ENCODE results near the gene ADAD1.

The ADAD1 gene

DNA sequence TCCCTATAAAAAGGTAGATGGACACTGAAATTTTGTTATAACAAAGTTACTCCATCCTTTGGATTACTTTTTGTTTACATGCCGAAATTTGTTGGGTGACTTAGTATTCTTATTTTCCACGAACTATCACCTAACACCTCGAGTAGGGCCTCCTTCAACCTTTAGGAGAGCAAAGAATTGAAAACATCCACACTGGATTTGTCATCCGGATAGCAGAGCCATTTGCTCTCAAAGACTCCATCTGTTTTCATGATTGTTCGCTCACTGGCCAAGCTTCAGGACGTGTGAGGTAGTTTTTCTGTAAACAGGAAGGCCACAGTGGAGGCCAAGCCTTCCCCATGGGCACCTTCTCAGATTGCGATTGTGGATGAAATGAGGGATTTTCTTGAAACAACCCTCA lies at the start of gene ADAD1:
ADAD1 (plus strand) TSS at position 301 of the 400 bp plus-strand sequence. CDS start 1,059 bp downstream, outside the sequence.
- in situ Hi-C loops (cut with MboI; ENCODE audit: low pct_unique_long_range_greater_than_20kb, low sequenced_read_pairs, unreplicated experiment): no loop called here
- no peak for DNase-seq (ENCODE audit: low spot score)
- no peak for TF ChIP-seq CTCF (IDR thresholded peaks at IDR 0.05; ENCODE audit: extremely low read depth, insufficient read depth, missing control alignments)

- TF ChIP-seq CTCF (IDR thresholded peaks at IDR 0.05; ENCODE audit: extremely low read depth, insufficient read depth, missing control alignments): no peak
- DNase-seq (ENCODE audit: low spot score): no peak
- in situ Hi-C loops (cut with MboI; ENCODE audit: low pct_unique_long_range_greater_than_20kb, low sequenced_read_pairs, unreplicated experiment): no loop called here
Observed at GRCh38 chr4:122329876-122330565, 48.8 kb upstream of the ADAD1 start.

DNA sequence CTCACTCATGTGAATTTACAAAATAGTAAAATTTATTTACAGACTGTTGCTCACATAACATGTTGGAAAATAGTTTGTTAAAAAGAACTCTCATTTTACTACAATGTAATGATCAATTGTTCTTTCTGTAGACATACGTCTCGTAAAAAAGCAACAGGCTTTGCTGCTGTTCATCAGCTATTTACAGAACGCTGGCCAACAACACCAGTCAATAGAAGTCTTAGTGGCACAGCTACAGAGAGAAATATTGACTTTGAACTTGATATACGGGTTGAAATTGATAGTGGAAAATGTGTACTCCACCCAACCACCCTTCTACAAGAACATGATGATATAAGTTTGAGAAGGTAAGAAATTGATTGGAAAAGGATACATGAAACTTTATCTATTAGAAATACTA lies 47.6 kb upstream of the ADAD1 start:
- no peak for DNase-seq (ENCODE audit: low spot score)
- TF ChIP-seq CTCF (IDR thresholded peaks at IDR 0.05; ENCODE audit: extremely low read depth, insufficient read depth, missing control alignments): no peak
- in situ Hi-C loops (cut with MboI; ENCODE audit: low pct_unique_long_range_greater_than_20kb, low sequenced_read_pairs, unreplicated experiment): no loop called here

GRCh38 chr4:122334828-122335227 lies 44.0 kb upstream of the ADAD1 start:
- no peak for DNase-seq (ENCODE audit: low spot score)
- in situ Hi-C loops (cut with MboI; ENCODE audit: low pct_unique_long_range_greater_than_20kb, low sequenced_read_pairs, unreplicated experiment): no loop called here
- TF ChIP-seq CTCF (IDR thresholded peaks at IDR 0.05; ENCODE audit: extremely low read depth, insufficient read depth, missing control alignments): no peak

GRCh38 chr4:122341886-122342285 lies 36.9 kb upstream of the ADAD1 start:
- in situ Hi-C loops (cut with MboI; ENCODE audit: low pct_unique_long_range_greater_than_20kb, low sequenced_read_pairs, unreplicated experiment): no loop called here
- no peak for DNase-seq (ENCODE audit: low spot score)
- TF ChIP-seq CTCF (IDR thresholded peaks at IDR 0.05; ENCODE audit: extremely low read depth, insufficient read depth, missing control alignments): no peak

- no peak for DNase-seq (ENCODE audit: low spot score)
- in situ Hi-C loops (cut with MboI; ENCODE audit: low pct_unique_long_range_greater_than_20kb, low sequenced_read_pairs, unreplicated experiment): no loop called here
- no peak for TF ChIP-seq CTCF (IDR thresholded peaks at IDR 0.05; ENCODE audit: extremely low read depth, insufficient read depth, missing control alignments)
Observed at GRCh38 chr4:122346036-122346435, 32.8 kb upstream of the ADAD1 start.
